Neural cell (in vitro differentiated cells): ENCODE measurements around the gene ZNF555.

Source experiments
- EP300 ChIP-seq: fragments of 450-650 bp; conservative IDR thresholded peaks from 2 replicates; pipeline ENCODE4 v1.6.1; 2014; ENCODE audit warnings: antibody characterized with exemption, mild to moderate bottlenecking, moderate library complexity; ENCODE audit not compliant: poor library complexity, severe bottlenecking
- RAD21 ChIP-seq: fragments of 450-650 bp; conservative IDR thresholded peaks from 2 replicates; pipeline ENCODE4 v1.6.1; 2014; ENCODE audit warnings: antibody characterized with exemption, mild to moderate bottlenecking, moderate library complexity

GRCh38 chr19:2877398-2878331 is 36.4 kb downstream of the ZNF555 start:
- TF ChIP-seq EP300 (no peak), RAD21 (no peak)
